Measurements from ENCODE around the gene TRIM9. TPM values are rescaled to one million over a fixed set of nuclear protein-coding genes. Genes with fewer than 3 reads are reported as not detected.
A peak's percentile ranks its signal among the peaks of the same experiment; 100 is the strongest.

Gene TRIM9
- total and polyA plus RNA-seq, 9 of the 15 experiments (the other 6 are each of a cell fraction or from before 2014, with no cell fraction given) = 0.03 to 0.15 (median 0.04) TPM; not detected in 4

DNA sequence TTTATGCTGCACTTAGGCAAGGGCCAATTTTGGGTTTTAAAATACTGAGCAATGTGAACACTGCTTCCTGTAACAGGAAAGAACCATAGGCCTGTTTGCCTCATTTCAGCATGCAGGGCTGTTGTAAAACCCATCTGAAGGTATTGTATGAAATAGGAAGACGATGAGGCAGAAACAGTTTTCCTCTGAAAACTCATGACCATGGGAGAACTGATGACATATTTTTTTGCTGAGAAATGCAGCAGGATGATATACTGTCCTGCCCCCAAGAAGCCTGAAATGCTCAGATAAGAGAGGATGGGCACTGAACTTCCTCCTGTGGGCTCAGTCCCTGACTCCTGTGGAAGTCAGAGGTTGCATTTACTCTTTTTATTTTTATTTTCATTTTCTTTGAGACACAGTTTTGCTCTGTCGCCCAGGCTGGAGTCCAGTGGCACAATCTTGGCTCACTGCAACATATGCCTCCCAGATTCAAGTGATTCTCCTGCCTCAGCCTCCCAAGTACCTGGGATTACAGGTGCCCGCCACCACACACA, 168.0 kb downstream of the TRIM9 start (continued):
- TF ChIP-seq ATF7 (IDR thresholded peaks at IDR 0.05) (peak; percentile 61), THRB (CRISPR knock-in tag; conservative IDR thresholded peaks at IDR 0.05) (0 out of 2 replicates have a peak, but pooled peaks have one; percentile 14), CBFA2T3 (IDR thresholded peaks at IDR 0.05) (peak; percentile 87), NFATC3 (IDR thresholded peaks at IDR 0.05) (no peak), ATF4 (CRISPR knock-in tag; IDR thresholded peaks at IDR 0.05) (0 out of 2 replicates have a peak, but pooled peaks have one; percentile 45), SIRT6 (IDR thresholded peaks at IDR 0.05; ENCODE audit: low read depth, low read length) (no peak), ILK (tag; IDR thresholded peaks at IDR 0.05; ENCODE audit: borderline replicate concordance, low read depth) (no peak), MAZ (CRISPR knock-in tag; conservative IDR thresholded peaks at IDR 0.05 in 1 of 2, IDR thresholded peaks at IDR 0.05 in 1 of 2) (peak in 1 of 2 experiments; percentile 46; a peak in 2 of 4 replicates), RREB1 (CRISPR knock-in tag; IDR thresholded peaks at IDR 0.05) (0 out of 2 replicates have a peak, but pooled peaks have one; percentile 49), ZNF197 (CRISPR knock-in tag; IDR thresholded peaks at IDR 0.05; ENCODE audit: low read depth) (no peak), RCOR1 (IDR thresholded peaks at IDR 0.05; ENCODE audit: borderline replicate concordance in 1 of 2, low read depth in 2 of 2, low read length in 2 of 2) (peak in 1 of 2 experiments; percentile 76; a peak in 2 of 4 replicates), HDAC2 (IDR thresholded peaks at IDR 0.05) (0 out of 2 replicates have a peak, but pooled peaks have one; percentile 14), RBM25 (IDR thresholded peaks at IDR 0.05; ENCODE audit: low read depth, low read length, severe bottlenecking) (peak; percentile 7), CEBPG (CRISPR knock-in tag; IDR thresholded peaks at IDR 0.05) (no peak), CEBPG (tag; conservative IDR thresholded peaks at IDR 0.05 in 1 of 2, IDR thresholded peaks at IDR 0.05 in 1 of 2) (peak in 1 of 2 experiments; percentile 22; a peak in 1 of 4 replicates), ZEB2 (IDR thresholded peaks at IDR 0.05) (peak; percentile 76), ZSCAN32 (CRISPR knock-in tag; IDR thresholded peaks at IDR 0.05) (no peak), TEAD4 (IDR thresholded peaks at IDR 0.05; ENCODE audit: low read length) (peak; percentile 89), TEAD4 (CRISPR knock-in tag; IDR thresholded peaks at IDR 0.05; ENCODE audit: borderline replicate concordance) (no peak), ARNT (IDR thresholded peaks at IDR 0.05) (peak in 1 of 2 experiments; percentile 61; a peak in 1 of 4 replicates), NCOR1 (IDR thresholded peaks at IDR 0.05) (peak; percentile 71)

Measured in K562 (cell line).